Esophagus mucosa (tissue), 1 donor: ENCODE results near the gene TAS2R42. TPM values are rescaled to one million over a fixed set of nuclear protein-coding genes. Genes with fewer than 3 reads are reported as not detected.

ENCODE experiments used
- ATAC-seq: fragments of 200-7000 bp; cut with Tn5 transposase; one replicate; pipeline ENCODE4 v1.9.1; 2020
- total RNA-seq: library from RNA; stranded (reverse); gene quantifications from one replicate; pipeline ENCODE4 v1.2.4, GENCODE V29; 2023
- donor health status: DM: yes; HTN: yes; CAD: no.

The TAS2R42 gene
- total RNA-seq, 1 donor from 2014 or later, result not detected

DNA sequence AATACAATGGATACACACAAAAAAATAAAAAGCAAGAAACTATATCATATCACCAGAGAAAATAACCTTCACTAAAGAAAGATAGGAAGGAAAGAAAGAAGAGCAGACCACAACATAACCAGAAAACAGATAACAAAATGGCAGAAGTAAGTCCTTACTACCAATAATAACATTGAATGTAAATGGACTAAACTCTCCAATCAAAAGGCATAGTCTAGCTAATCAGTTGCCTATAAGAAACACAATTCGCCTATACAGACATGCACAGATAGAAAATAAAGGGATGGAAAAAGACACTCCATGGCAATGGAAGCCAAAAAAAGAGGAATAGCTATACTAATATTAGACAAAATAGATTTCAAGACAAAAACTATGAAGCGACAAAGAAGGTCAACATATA, 43.4 kb downstream of the TAS2R42 start:
- no peak for ATAC-seq

DNA sequence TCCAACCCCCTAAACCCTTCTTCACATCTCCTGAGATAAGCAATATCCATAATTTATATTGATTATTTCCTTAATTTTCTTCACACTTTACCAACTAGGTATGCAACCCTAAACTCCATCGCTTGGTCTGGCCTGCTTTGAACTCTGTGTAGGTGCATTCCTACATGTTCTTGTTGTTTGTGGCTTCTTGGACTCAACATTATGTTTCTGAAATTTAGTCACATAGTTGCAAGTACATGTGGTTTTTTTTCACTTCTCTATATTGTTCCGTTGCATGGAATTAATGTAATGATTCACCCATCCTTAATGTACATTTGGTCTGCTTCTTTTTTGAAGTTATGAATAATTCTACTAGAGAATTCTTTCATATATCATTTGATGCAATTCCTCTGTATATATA, 50.7 kb downstream of the TAS2R42 start:
- no peak for ATAC-seq

Other genes with a start within 250 kb of the TAS2R42 start
- gene TAS2R14, start 247.7 kb downstream of the TAS2R42 start, total RNA-seq, result 0.80 TPM
- gene TAS2R50, start 200.0 kb downstream of the TAS2R42 start, total RNA-seq, result 0.68 TPM
- 0.96 TPM for gene TAS2R20, start 188.6 kb downstream of the TAS2R42 start, total RNA-seq
- gene TAS2R19, start 164.3 kb downstream of the TAS2R42 start, total RNA-seq, result 1.2 TPM
- gene TAS2R31, start 155.5 kb downstream of the TAS2R42 start, total RNA-seq, result 0.92 TPM
- gene TAS2R46, start 124.6 kb downstream of the TAS2R42 start, total RNA-seq, result 0.40 TPM
- gene TAS2R43, start 94.6 kb downstream of the TAS2R42 start, total RNA-seq, result 0.84 TPM
- gene TAS2R30, start 52.3 kb downstream of the TAS2R42 start, total RNA-seq, result 1.1 TPM
- 4.0 TPM for gene SMIM10L1, start 15.7 kb downstream of the TAS2R42 start, total RNA-seq
- gene PRB3, start 82.8 kb upstream of the TAS2R42 start, total RNA-seq, result not detected
- not detected for gene PRB4, start 123.5 kb upstream of the TAS2R42 start, total RNA-seq
- not detected for gene PRB2, start 208.6 kb upstream of the TAS2R42 start, total RNA-seq